K562 (cell line): ENCODE results near the gene ACER3. TPM values are rescaled to one million over a fixed set of nuclear protein-coding genes. Genes with fewer than 3 reads are reported as not detected.

Experiments
- CBX1 ChIP-seq: sonication (generic); IDR thresholded peaks from 2 replicates; pipeline ENCODE4 v1.6.1; 2016; ENCODE audit warnings: antibody characterized with exemption, low read depth, mild to moderate bottlenecking
- CTBP1 ChIP-seq: fragments of 450-650 bp; IDR thresholded peaks from 2 replicates; pipeline ENCODE4 v1.6.1; 2016; ENCODE audit warnings: borderline replicate concordance
- KDM5B ChIP-seq: fragments of 200-600 bp; sonication (generic); IDR thresholded peaks from 2 replicates; pipeline ENCODE4 v1.6.1; 2012; ENCODE audit warnings: low read depth, mild to moderate bottlenecking, moderate library complexity, low read length, control low read depth, inconsistent platforms; ENCODE audit not compliant: insufficient replicate concordance
- KLF1 ChIP-seq: fragments of 450-650 bp; IDR thresholded peaks from 2 replicates; pipeline ENCODE4 v1.6.1; 2016; ENCODE audit warnings: missing genetic modification characterization, missing compliant biosample characterization
- KLF16 ChIP-seq: IDR thresholded peaks from 2 replicates; pipeline ENCODE4 v1.6.1; 2016; ENCODE audit warnings: antibody characterized with exemption
- MEIS2 ChIP-seq: fragments of 450-650 bp; IDR thresholded peaks from 2 replicates; pipeline ENCODE4 v1.6.1; 2014; ENCODE audit warnings: mild to moderate bottlenecking; ENCODE audit not compliant: partially characterized antibody
- NRF1 ChIP-seq, 2 experiments: fragments of 450-650 bp; IDR thresholded peaks in 1 of 2; conservative IDR thresholded peaks in 1 of 2; 2 replicates each; pipeline ENCODE4 v1.6.1; 2014; ENCODE audit warnings: mild to moderate bottlenecking in 2 of 2
- PHF8 ChIP-seq: fragments of 200-600 bp; sonication (generic); IDR thresholded peaks from 2 replicates; pipeline ENCODE4 v1.6.1; 2012; ENCODE audit warnings: mixed run types, mild to moderate bottlenecking, inconsistent platforms, low read length, moderate library complexity, borderline replicate concordance
- POLR2G ChIP-seq: fragments of 200-400 bp; formaldehyde crosslinking; IDR thresholded peaks from 2 replicates; pipeline ENCODE4 v1.6.1; 2017; ENCODE audit warnings: low read depth, mild to moderate bottlenecking, antibody characterized with exemption, low read length, moderate library complexity
- RB1 ChIP-seq: fragments of 450-650 bp; IDR thresholded peaks from 2 replicates; pipeline ENCODE4 v1.6.1; 2017; ENCODE audit warnings: low read depth, mild to moderate bottlenecking
- SP1 ChIP-seq: sonication (generic); formaldehyde crosslinking; IDR thresholded peaks from 2 replicates; pipeline ENCODE4 v1.8.1; 2022; ENCODE audit warnings: mild to moderate bottlenecking, missing genetic modification reagents
- TEAD1 ChIP-seq, 2 experiments: fragments of 450-650 bp in 1 of 2; sonication (generic) in 1 of 2; formaldehyde crosslinking; IDR thresholded peaks; 2 replicates each; pipeline versions ENCODE4 v1.4.0 to v1.8.0; 2020 to 2022; ENCODE audit warnings: mild to moderate bottlenecking in 2 of 2, missing genetic modification reagents in 1 of 2
- U2AF1 ChIP-seq: fragments of 200-400 bp; formaldehyde crosslinking; optimal IDR thresholded peaks from 2 replicates; pipeline ENCODE3; 2017; ENCODE audit warnings: mild to moderate bottlenecking, low read depth, low read length, moderate library complexity
- ZFX ChIP-seq: sonication (generic); formaldehyde crosslinking; IDR thresholded peaks from 2 replicates; pipeline ENCODE4 v1.8.0; 2022; ENCODE audit warnings: mild to moderate bottlenecking, missing genetic modification reagents, moderate library complexity
- ZNF583 ChIP-seq: fragments of 250-450 bp; sonication (Bioruptor Pico); IDR thresholded peaks from 2 replicates; pipeline ENCODE4 v1.4.0; 2020
- polyA plus RNA-seq, 8 experiments: library from polyadenylated mRNA; depleted of rRNA in 4 of 8; stranded (reverse) in 5 of 8; unstranded in 3 of 8; fragments of >200 nt; fragmentation: Nextera tagmentation in 2 of 8; fragmentation: Illumina TruSeq in 1 of 8; extraction: Ambion mirVana in 2 of 8; extraction: Trizol in 1 of 8; gene quantifications; 2 replicates each; pipeline versions ENCODE4 v1.2.1 to v1.2.3, GENCODE V29; 2011 to 2014; ENCODE audit warnings: inconsistent platforms in 1 of 8, missing spikeins in 1 of 8
- total RNA-seq, 7 experiments: library from RNA; depleted of rRNA in 6 of 7; stranded (reverse); fragments of >200 nt in 6 of 7; fragmentation: Illumina TruSeq in 2 of 7; extraction: Trizol in 2 of 7; gene quantifications; 2 replicates each; pipeline versions ENCODE4 v1.2.1 to v1.2.3, GENCODE V29; 2011 to 2021; ENCODE audit warnings: low replicate concordance in 1 of 7
- TF ChIP-seq, protein P1 (sequence below), 2 experiments: fragments of 450-650 bp; formaldehyde crosslinking in 1 of 2; IDR thresholded peaks; 2 replicates each; pipeline versions ENCODE4 v1.4.0 to v1.6.1; 2014 to 2020; ENCODE audit warnings: mild to moderate bottlenecking in 2 of 2, borderline replicate concordance in 1 of 2, low read depth in 1 of 2
- TF ChIP-seq, protein P2 (sequence below): fragments of 250-450 bp; sonication (Bioruptor Pico); IDR thresholded peaks from 2 replicates; pipeline ENCODE4 v1.8.0; 2022; ENCODE audit warnings: inconsistent platforms, mild to moderate bottlenecking, moderate library complexity, borderline replicate concordance

The ACER3 gene
- total and polyA plus RNA-seq, 9 of the 15 experiments (the other 6 are each of a cell fraction or from before 2014, with no cell fraction given), result 2.0 to 23.8 (median 9.5) TPM

DNA sequence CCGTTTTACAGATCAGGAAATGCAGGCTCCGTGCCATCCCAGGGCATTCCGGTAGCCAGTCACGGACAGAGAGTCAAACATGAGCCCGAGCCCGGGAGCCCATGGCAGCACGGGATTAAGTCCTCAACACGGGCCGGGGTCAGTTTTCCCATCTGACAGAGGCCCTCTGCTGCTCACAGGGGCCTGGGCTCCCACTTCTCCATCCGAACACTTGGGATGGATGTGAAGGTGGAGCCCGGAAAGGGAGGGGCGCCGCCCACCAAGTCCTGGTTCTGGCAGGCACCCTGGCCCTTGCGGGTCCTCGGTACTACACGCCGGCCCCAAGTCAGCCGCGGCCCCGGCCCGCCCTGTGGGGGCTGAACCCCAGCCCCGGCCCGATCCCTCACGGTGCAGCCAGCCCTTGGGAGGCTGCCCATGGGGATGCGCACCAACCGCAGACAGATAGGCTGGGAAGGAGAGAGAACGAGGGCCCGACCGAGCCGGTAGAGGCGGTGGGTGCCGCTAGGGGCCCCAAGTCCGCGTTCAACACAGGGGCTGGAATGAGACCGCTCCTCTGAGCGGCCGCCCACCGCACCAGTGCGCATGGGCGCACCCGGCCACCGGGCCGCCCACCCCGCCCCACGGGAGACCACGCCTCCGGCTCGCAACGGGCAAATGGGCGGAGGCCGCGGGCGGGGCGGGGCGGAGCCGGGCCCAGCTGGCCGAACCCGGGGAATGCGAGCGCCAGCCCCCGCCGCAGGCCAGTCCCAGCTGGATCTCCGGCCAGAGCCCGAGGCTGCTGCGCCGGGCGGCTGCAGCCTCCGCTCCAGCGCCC lies 205.7 kb downstream of the ACER3 start, which contains the start of gene CAPN5 (continued):
- TF ChIP-seq SP1 (CRISPR knock-in tag) (peak; percentile 53; the same call in 1 of the 2 replicates), CTBP1 (peak; percentile 74), NRF1 (conservative IDR thresholded peaks at IDR 0.05 in 1 of 2, IDR thresholded peaks at IDR 0.05 in 1 of 2) (peak; percentile 90 to 92), PHF8 (peak; percentile 68; the same call in 1 of the 2 replicates), KLF1 (tag) (peak; percentile 58; the same call in 1 of the 2 replicates), U2AF1 (no peak), TEAD1 (CRISPR knock-in tag; IDR thresholded peaks at IDR 0.05) (peak in 1 of 2 experiments; percentile 22; a peak in 1 of 4 replicates), POLR2G (peak; percentile 71), CBX1 (no peak), MEIS2 (peak; percentile 39), ZNF583 (0 out of 2 replicates have a peak, but pooled peaks have one; percentile 28), KLF16 (peak; percentile 47; the same call in 1 of the 2 replicates), KDM5B (peak; percentile 87), RB1 (peak; percentile 71; the same call in 1 of the 2 replicates), ZFX (CRISPR knock-in tag) (peak; percentile 75)
- TF ChIP-seq, protein P1, sequence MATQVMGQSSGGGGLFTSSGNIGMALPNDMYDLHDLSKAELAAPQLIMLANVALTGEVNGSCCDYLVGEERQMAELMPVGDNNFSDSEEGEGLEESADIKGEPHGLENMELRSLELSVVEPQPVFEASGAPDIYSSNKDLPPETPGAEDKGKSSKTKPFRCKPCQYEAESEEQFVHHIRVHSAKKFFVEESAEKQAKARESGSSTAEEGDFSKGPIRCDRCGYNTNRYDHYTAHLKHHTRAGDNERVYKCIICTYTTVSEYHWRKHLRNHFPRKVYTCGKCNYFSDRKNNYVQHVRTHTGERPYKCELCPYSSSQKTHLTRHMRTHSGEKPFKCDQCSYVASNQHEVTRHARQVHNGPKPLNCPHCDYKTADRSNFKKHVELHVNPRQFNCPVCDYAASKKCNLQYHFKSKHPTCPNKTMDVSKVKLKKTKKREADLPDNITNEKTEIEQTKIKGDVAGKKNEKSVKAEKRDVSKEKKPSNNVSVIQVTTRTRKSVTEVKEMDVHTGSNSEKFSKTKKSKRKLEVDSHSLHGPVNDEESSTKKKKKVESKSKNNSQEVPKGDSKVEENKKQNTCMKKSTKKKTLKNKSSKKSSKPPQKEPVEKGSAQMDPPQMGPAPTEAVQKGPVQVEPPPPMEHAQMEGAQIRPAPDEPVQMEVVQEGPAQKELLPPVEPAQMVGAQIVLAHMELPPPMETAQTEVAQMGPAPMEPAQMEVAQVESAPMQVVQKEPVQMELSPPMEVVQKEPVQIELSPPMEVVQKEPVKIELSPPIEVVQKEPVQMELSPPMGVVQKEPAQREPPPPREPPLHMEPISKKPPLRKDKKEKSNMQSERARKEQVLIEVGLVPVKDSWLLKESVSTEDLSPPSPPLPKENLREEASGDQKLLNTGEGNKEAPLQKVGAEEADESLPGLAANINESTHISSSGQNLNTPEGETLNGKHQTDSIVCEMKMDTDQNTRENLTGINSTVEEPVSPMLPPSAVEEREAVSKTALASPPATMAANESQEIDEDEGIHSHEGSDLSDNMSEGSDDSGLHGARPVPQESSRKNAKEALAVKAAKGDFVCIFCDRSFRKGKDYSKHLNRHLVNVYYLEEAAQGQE (IDR thresholded peaks at IDR 0.05; ENCODE audit: borderline replicate concordance), result peak; percentile 99
- TF ChIP-seq, protein P1 (CRISPR knock-in tag; IDR thresholded peaks at IDR 0.05; ENCODE audit: low read depth), result no peak
- TF ChIP-seq, protein P2, sequence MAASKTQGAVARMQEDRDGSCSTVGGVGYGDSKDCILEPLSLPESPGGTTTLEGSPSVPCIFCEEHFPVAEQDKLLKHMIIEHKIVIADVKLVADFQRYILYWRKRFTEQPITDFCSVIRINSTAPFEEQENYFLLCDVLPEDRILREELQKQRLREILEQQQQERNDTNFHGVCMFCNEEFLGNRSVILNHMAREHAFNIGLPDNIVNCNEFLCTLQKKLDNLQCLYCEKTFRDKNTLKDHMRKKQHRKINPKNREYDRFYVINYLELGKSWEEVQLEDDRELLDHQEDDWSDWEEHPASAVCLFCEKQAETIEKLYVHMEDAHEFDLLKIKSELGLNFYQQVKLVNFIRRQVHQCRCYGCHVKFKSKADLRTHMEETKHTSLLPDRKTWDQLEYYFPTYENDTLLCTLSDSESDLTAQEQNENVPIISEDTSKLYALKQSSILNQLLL (CRISPR knock-in tag), result no peak
